ENCODE data around the gene TMEM128.
A peak's percentile ranks its signal among the peaks of the same experiment; 100 is the strongest.
"Not testable (repeated sequence)": the region's sequence is repeated elsewhere in the genome, so short reads cannot be mapped to it uniquely, and the experiment has no call there.

The TMEM128 gene

DNA sequence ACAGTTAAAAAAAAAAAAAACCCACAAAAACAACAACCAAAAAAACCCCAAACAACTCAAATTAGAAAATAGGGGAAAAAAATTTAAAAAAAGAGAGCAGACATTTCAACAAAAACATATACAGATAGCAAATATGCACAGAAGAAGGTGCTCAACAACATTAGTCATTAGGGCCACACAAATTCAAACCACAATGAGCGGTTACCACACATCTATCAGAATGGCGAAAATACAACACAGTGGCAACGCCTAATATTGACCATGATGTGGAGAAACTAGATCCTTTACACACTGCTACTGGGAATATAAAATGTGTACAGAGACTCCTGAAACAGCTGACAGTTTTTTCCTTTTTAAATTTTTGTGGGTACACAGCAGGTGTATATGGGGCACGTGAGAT, 22.5 kb upstream of the TMEM128 start:
- ATAC-seq (replicated peaks; ENCODE audit: extremely low read depth, poor library complexity, severe bottlenecking) (no peak), DNase-seq (ENCODE audit: low spot score in 2 of 2) (no peak)
- Mint-ChIP-seq H3K27ac (ENCODE audit: low read depth) (peak overlapping the region; percentile 98), H3K36me3 (ENCODE audit: insufficient read depth) (peaks cover 52% of the 10 kb centered on the region), H3K9me3 (no peaks in the 10 kb centered on the region), H3K4me1 (peaks cover 70% of the 10 kb centered on the region), H3K4me3 (peak overlapping the region; percentile 84), H3K27me3 (no peaks in the 10 kb centered on the region)

DNA sequence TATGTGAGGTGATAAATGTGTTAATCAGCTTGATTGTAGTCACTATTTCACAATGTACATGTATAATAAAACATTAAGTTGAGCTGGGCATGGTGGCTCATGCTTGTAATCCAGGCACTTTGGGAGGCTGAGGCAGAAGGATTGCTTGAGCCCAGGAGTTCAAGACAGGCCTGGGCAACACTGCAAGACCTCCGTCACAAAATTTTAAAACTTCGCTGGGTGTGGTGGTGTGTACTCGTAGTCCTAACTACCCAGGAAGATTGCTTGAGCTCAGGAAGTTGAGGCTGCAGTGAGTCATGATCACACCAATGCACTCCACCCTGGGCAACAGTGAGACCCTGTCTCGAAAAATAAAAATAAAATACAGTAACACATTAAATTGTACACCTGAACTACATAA, 21.8 kb upstream of the TMEM128 start:
- DNase-seq (ENCODE audit: low spot score in 2 of 2) (peak; percentile 30 to 58), ATAC-seq (replicated peaks; ENCODE audit: extremely low read depth, poor library complexity, severe bottlenecking) (peak; percentile 80)
- no peaks in the 10 kb centered on the region for H3K9me3 Mint-ChIP-seq
- H3K27ac Mint-ChIP-seq (ENCODE audit: low read depth) = peak overlapping the region; percentile 98
- H3K36me3 Mint-ChIP-seq (ENCODE audit: insufficient read depth) = peaks cover 51% of the 10 kb centered on the region
- peaks cover 70% of the 10 kb centered on the region for H3K4me1 Mint-ChIP-seq
- H3K27me3 Mint-ChIP-seq = no peaks in the 10 kb centered on the region
- H3K4me3 Mint-ChIP-seq = peak overlapping the region; percentile 84

- Mint-ChIP-seq H3K36me3 (ENCODE audit: insufficient read depth) (peaks cover 47% of the 10 kb centered on the region), H3K9me3 (no peaks in the 10 kb centered on the region), H3K27me3 (no peaks in the 10 kb centered on the region), H3K27ac (ENCODE audit: low read depth) (peak overlapping the region; percentile 98), H3K4me3 (peak overlapping the region; percentile 84), H3K4me1 (peaks cover 65% of the 10 kb centered on the region)
- peak; percentile 52 to 67 for DNase-seq (ENCODE audit: low spot score in 2 of 2)
- ATAC-seq (replicated peaks; ENCODE audit: extremely low read depth, poor library complexity, severe bottlenecking) = peak; percentile 89
Measured at GRCh38 chr4:4269331-4269731, 21.3 kb upstream of the TMEM128 start.

DNA sequence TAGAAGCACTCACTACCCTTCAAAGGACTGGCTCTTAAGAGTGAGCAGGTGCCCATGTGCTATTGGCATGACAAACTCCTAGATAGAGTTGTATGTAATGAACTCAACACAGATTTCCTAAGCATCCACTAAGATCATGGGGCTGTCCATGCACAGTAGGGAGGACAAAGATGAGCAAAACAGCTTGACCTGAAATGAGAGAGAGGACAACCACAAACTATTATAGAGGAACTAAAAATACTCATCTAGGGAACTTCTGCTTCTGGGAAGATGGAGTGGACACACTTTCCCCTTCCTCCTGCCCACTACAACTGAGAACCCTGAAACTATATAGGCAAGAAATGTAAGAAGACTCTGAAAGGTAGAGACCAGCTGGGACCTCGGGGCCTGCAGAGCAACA, 20.8 kb upstream of the TMEM128 start:
- Mint-ChIP-seq H3K27me3 (no peaks in the 10 kb centered on the region), H3K4me1 (peaks cover 62% of the 10 kb centered on the region), H3K36me3 (ENCODE audit: insufficient read depth) (peaks cover 42% of the 10 kb centered on the region), H3K27ac (ENCODE audit: low read depth) (peak overlapping the region; percentile 98), H3K4me3 (peak overlapping the region; percentile 84), H3K9me3 (no peaks in the 10 kb centered on the region)
- DNase-seq (ENCODE audit: low spot score in 2 of 2) (no peak), ATAC-seq (replicated peaks; ENCODE audit: extremely low read depth, poor library complexity, severe bottlenecking) (no peak)

DNA sequence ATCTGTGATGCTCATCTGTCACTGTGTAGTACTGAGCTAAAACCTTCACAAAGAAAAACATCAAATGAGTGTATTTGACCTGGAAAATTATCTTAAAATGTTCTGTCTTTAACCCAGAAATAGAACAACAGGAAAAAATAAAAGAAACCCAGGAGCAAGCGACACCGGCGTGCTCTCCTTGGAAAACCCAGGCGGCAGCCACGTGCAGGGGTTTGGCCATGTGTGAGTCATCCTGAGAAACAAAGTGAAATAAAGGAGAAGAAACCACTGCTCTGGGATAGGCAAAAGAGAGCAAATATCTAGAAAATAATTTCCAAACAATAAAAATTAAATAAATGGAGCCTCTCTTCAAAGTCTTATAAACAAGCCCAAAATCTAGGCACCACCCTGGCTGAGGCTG, 20.0 kb upstream of the TMEM128 start:
- ATAC-seq (replicated peaks; ENCODE audit: extremely low read depth, poor library complexity, severe bottlenecking) (no peak), DNase-seq (ENCODE audit: low spot score in 2 of 2) (no peak)
- H3K9me3 Mint-ChIP-seq = no peaks in the 10 kb centered on the region
- no peaks in the 10 kb centered on the region for H3K27me3 Mint-ChIP-seq
- peak overlapping the region; percentile 98 for H3K27ac Mint-ChIP-seq (ENCODE audit: low read depth)
- H3K36me3 Mint-ChIP-seq (ENCODE audit: insufficient read depth) = peaks cover 36% of the 10 kb centered on the region
- peak overlapping the region; percentile 84 for H3K4me3 Mint-ChIP-seq
- H3K4me1 Mint-ChIP-seq = peaks cover 58% of the 10 kb centered on the region

- Mint-ChIP-seq H3K36me3 (ENCODE audit: insufficient read depth) (no peaks in the 10 kb centered on the region), H3K4me1 (no peaks in the 10 kb centered on the region), H3K4me3 (no peak overlapping the region), H3K9me3 (no peaks in the 10 kb centered on the region), H3K27ac (ENCODE audit: low read depth) (no peak overlapping the region), H3K27me3 (no peaks in the 10 kb centered on the region)
- ATAC-seq (replicated peaks; ENCODE audit: extremely low read depth, poor library complexity, severe bottlenecking) (peak; percentile 100), DNase-seq (ENCODE audit: low spot score in 2 of 2) (peak in 1 of 2 donors; percentile 23)
Measured at GRCh38 chr4:4260185-4260751, 12.2 kb upstream of the TMEM128 start.

DNA sequence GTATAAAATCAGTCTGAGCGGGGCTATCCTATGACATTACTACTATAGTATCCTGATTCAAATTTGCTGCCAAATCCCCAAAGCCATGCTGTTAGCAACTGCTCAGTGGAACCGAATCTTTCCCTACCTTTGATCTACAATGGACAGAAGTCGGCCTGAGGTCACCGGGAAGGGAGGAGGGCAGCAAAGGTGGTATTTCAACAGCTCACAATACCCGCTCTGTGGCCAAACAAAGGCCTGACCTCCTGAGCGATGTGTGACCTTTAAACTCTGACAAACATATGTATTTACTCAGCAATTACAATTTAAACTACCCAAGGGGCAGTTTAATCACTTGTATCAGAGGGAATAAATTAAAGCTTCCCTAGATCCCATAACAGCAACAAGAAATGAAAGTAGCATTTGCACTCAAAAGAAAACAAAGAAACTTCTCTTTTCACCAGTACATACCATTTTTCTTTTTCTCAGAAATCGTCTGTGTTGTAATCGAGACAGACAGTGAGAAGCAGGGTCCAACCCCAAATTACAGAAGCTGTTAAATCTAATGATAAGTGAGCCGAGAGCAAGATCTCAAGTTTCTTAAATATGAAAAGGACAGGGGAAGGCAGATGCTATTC, 11.6 kb upstream of the TMEM128 start:
- Mint-ChIP-seq H3K36me3 (ENCODE audit: insufficient read depth) (no peaks in the 10 kb centered on the region), H3K27me3 (peaks cover 4% of the 10 kb centered on the region), H3K9me3 (no peaks in the 10 kb centered on the region), H3K4me1 (no peaks in the 10 kb centered on the region), H3K4me3 (no peak overlapping the region), H3K27ac (ENCODE audit: low read depth) (no peak overlapping the region)
- ATAC-seq (replicated peaks; ENCODE audit: extremely low read depth, poor library complexity, severe bottlenecking) (no peak), DNase-seq (ENCODE audit: low spot score in 2 of 2) (no peak)

- H3K4me1 Mint-ChIP-seq; H3K36me3 Mint-ChIP-seq (ENCODE audit: insufficient read depth); H3K9me3 Mint-ChIP-seq; H3K27ac Mint-ChIP-seq (ENCODE audit: low read depth); H3K4me3 Mint-ChIP-seq; ATAC-seq (replicated peaks; ENCODE audit: extremely low read depth, poor library complexity, severe bottlenecking); DNase-seq (ENCODE audit: low spot score in 2 of 2): not testable (repeated sequence)
- H3K27me3 Mint-ChIP-seq = peaks cover 11% of the 10 kb centered on the region
Measured at GRCh38 chr4:4257705-4258104, 9.7 kb upstream of the TMEM128 start.

- no peak for DNase-seq (ENCODE audit: low spot score in 2 of 2)
Measured at GRCh38 chr4:4256799-4257198, 8.8 kb upstream of the TMEM128 start.

DNA sequence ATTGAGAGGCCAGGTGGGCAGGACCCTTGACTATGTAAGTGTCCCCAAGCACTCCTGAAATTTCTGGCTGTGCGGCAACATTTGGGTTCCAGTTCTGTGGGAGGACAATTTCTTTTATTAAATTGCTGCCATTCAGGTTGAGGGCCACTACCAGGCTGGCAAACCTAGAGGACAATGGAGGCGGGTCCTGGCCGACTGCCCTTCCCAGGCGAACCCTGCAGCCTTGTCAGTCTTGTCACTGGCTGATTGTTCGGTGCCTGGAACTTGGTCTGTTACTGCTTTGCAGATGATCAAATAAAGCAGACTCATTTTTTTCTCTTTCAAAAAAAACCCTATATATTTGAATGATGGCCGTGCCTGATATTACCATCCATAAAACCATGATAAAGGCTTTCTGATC, 6.6 kb upstream of the TMEM128 start:
- no peaks in the 10 kb centered on the region for H3K4me1 Mint-ChIP-seq
- no peak for DNase-seq (ENCODE audit: low spot score in 2 of 2)
- H3K9me3 Mint-ChIP-seq = no peaks in the 10 kb centered on the region
- no peak overlapping the region for H3K27ac Mint-ChIP-seq (ENCODE audit: low read depth)
- H3K36me3 Mint-ChIP-seq (ENCODE audit: insufficient read depth) = peaks cover 1% of the 10 kb centered on the region
- peaks cover 11% of the 10 kb centered on the region for H3K27me3 Mint-ChIP-seq
- no peak overlapping the region for H3K4me3 Mint-ChIP-seq
- ATAC-seq (replicated peaks; ENCODE audit: extremely low read depth, poor library complexity, severe bottlenecking) = no peak

More at GRCh38 chr4:4256799-4257198, 8.8 kb upstream of the TMEM128 start:
- no peak for ATAC-seq (replicated peaks; ENCODE audit: extremely low read depth, poor library complexity, severe bottlenecking)
- Mint-ChIP-seq H3K9me3 (no peaks in the 10 kb centered on the region), H3K27ac (ENCODE audit: low read depth) (no peak overlapping the region), H3K4me3 (no peak overlapping the region), H3K36me3 (ENCODE audit: insufficient read depth) (no peaks in the 10 kb centered on the region), H3K27me3 (peaks cover 11% of the 10 kb centered on the region), H3K4me1 (no peaks in the 10 kb centered on the region)

GRCh38 chr4:4254199-4254598, 6.2 kb upstream of the TMEM128 start:
- H3K4me3 Mint-ChIP-seq = no peak overlapping the region
- no peak overlapping the region for H3K27ac Mint-ChIP-seq (ENCODE audit: low read depth)
- peaks cover 1% of the 10 kb centered on the region for H3K36me3 Mint-ChIP-seq (ENCODE audit: insufficient read depth)
- ATAC-seq (replicated peaks; ENCODE audit: extremely low read depth, poor library complexity, severe bottlenecking) (no peak), DNase-seq (ENCODE audit: low spot score in 2 of 2) (no peak)
- no peaks in the 10 kb centered on the region for H3K9me3 Mint-ChIP-seq
- peaks cover 11% of the 10 kb centered on the region for H3K27me3 Mint-ChIP-seq
- peaks cover 2% of the 10 kb centered on the region for H3K4me1 Mint-ChIP-seq

GRCh38 chr4:4249866-4250265, 1.8 kb upstream of the TMEM128 start:
- Mint-ChIP-seq H3K9me3 (no peaks in the 10 kb centered on the region), H3K4me1 (peaks cover 28% of the 10 kb centered on the region), H3K4me3 (no peak overlapping the region), H3K27ac (ENCODE audit: low read depth) (no peak overlapping the region), H3K27me3 (peaks cover 10% of the 10 kb centered on the region), H3K36me3 (ENCODE audit: insufficient read depth) (peaks cover 16% of the 10 kb centered on the region)
- ATAC-seq (replicated peaks; ENCODE audit: extremely low read depth, poor library complexity, severe bottlenecking) (no peak), DNase-seq (ENCODE audit: low spot score in 2 of 2) (no peak)

DNA sequence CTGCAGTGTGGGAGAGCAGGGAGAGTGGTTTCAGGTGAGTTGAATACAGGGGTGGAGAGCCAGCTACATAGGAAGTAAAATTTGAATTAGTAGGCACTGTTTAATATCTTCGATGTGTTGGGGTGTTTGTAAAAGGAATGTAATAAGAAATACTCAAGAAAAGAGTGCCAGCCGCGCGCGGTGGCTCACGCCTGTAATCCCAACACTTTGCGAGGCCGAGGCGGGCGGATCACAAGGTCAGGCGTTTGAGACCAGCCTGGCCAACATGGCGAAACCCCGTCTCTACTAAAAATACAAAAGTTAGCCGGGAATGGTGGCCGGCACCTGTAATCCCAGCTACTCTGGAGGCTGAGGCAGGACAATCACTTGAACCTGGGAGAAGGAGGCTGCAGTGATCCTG, 1.3 kb upstream of the TMEM128 start:
- ATAC-seq (replicated peaks; ENCODE audit: extremely low read depth, poor library complexity, severe bottlenecking); DNase-seq (ENCODE audit: low spot score in 2 of 2); H3K9me3 Mint-ChIP-seq; H3K27me3 Mint-ChIP-seq: not testable (repeated sequence)
- H3K27ac Mint-ChIP-seq (ENCODE audit: low read depth) = peak overlapping the region; percentile 98
- peaks cover 16% of the 10 kb centered on the region for H3K36me3 Mint-ChIP-seq (ENCODE audit: insufficient read depth)
- peak overlapping the region; percentile 96 for H3K4me3 Mint-ChIP-seq
- peaks cover 28% of the 10 kb centered on the region for H3K4me1 Mint-ChIP-seq

Data from central memory CD8-positive, alpha-beta T cell (primary cell).